NCI-H146 treated with DMSO at 0.1 percent for 48 hours (cell line): ENCODE data around the gene CACFD1.

Experiments used
- DNase-seq: peaks from one replicate; lab custom pipeline; 2025; ENCODE audit not compliant: unreplicated experiment; lab: John Stamatoyannopoulos, UW

CACFD1 gene

GRCh38 chr9:133459476-133460404 is at the start of gene CACFD1:
Gene CACFD1, plus strand, starts transcription at chr9:133459978. Its CDS starts 89 bp downstream, at chr9:133460067.
- peak; percentile 87 for DNase-seq

DNA sequence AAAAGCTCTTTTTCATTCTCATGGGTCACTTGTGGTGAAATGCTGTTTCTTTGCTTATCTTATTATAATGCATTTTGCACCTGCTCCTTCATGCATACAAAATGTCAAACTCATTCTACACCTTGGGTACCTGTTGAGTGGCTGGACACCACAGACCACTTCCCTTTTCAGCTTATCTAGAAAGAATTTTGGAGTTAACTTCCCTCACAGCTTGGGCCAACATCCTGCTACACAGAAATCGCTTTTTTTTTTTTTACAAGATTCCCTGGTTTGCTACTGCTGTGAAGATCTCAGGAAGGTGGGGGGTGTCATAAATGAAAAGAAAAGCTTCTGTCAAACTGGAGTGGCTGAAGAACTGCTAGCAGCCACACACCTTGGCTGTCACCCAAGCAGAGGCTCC is 44.6 kb upstream of the CACFD1 start:
- DNase-seq = no peak

- peak; percentile 35 for DNase-seq
Observed at GRCh38 chr9:133417541-133418461, 42.0 kb upstream of the CACFD1 start, which contains the start of gene REXO4. Gene REXO4, minus strand, starts transcription at chr9:133418010. Its CDS starts 166 bp downstream, at chr9:133417844.

GRCh38 chr9:133419005-133419404 is 40.8 kb upstream of the CACFD1 start:
- DNase-seq = no peak

- DNase-seq = no peak
Observed at GRCh38 chr9:133420392-133420827, 39.4 kb upstream of the CACFD1 start.

- DNase-seq = no peak
Observed at GRCh38 chr9:133421615-133422542, 37.9 kb upstream of the CACFD1 start, which contains the start of gene ADAMTS13. Gene ADAMTS13, plus strand, starts transcription at chr9:133422367. Its CDS starts 77 bp downstream, at chr9:133422444.

DNA sequence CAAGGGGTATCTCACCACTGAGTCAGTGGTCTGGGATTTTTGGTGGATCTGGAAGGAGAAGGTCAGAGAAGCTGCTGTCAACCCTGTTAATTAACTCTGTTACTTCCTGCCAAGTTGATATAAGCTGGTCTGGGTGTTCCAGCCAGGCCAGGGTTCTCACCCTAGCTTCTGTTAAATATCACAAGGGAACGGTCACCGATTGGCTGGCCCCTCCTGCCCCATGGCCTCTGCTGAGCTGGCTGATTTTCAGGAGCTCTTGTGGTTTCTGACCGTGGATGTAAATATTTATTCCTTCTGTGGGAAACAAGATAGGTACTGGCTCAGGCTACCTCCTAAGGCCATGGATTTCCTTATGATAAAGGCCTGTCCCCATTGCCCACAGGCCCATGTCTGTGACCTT is 36.6 kb upstream of the CACFD1 start:
- DNase-seq = no peak

DNA sequence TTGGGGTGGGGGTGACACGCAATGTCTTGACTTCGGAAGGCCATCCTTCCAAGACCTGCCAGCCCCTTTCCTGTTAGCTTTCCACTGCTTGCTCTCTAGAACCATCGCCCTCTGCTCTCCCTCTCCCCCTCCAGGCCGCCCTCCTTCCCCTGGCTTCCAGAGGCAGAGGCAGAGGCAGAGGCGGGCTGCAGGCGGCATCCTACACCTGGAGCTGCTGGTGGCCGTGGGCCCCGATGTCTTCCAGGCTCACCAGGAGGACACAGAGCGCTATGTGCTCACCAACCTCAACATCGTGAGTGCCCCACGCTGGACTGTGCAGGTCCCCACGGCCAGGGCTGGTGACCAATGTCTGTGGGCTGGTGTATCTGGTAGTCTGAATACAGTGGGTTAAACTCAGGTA is 35.6 kb upstream of the CACFD1 start:
- DNase-seq = no peak

DNA sequence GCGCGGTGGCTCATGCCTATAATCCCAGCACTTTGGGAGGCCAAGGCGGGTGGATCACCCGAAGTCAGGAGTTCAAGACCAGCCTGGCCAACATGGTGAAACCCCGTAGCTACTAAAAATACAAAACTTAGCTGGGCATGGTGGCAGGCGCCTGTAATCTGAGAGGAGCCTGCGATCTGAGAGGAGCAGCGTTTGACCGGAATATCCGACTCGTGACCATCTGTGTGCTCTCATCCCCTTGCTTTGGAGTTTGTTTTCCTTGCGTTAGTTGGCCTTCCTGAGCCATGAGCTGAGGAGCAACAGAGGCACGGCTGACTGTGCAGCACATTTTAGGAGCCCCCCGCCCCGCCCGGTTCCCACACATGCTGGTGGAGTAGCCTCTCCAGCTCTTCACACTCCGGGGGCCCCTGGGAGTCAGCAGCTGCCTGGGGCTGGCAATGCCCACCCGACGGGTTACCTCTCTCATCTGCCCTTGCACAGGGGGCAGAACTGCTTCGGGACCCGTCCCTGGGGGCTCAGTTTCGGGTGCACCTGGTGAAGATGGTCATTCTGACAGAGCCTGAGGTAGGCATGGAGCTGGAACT is 34.6 kb upstream of the CACFD1 start:
- DNase-seq = no peak

GRCh38 chr9:133426011-133426410 is 33.8 kb upstream of the CACFD1 start:
- DNase-seq = no peak

DNA sequence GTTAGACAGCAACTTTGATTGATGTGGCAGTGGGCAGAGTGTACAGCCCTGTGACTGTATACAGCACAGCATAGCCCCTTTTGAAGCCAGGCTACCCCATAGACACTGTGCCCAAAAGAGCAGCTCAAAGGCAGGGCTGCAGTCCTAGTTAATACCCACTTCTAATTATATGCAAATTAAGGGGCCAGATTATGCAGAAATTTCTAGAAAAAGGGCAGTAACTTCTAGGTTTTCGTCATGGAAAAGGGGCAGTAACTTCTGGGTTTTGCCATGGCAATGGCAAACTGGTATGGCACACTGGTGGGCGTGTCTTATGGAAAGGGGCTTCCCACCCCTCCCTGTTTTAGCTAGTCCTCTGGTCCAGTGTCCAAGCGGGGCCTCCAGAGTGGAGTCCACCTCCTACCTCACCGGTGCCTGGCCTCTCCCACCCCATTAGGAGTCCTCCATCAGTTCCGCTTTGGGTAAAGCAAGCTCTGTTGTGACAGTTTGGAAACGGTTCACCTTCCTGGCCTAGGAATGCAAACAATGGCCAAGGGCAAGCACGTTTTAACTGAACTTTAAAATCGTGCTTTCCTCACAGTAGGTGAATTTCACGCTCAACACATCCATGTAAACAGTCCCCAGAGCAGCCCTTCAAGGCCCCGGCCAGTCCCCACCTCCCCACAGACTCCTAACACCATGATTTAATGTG is 32.0 kb upstream of the CACFD1 start:
- DNase-seq = no peak

- DNase-seq = peak; percentile 42
Observed at GRCh38 chr9:133428617-133429101, 31.1 kb upstream of the CACFD1 start.

DNA sequence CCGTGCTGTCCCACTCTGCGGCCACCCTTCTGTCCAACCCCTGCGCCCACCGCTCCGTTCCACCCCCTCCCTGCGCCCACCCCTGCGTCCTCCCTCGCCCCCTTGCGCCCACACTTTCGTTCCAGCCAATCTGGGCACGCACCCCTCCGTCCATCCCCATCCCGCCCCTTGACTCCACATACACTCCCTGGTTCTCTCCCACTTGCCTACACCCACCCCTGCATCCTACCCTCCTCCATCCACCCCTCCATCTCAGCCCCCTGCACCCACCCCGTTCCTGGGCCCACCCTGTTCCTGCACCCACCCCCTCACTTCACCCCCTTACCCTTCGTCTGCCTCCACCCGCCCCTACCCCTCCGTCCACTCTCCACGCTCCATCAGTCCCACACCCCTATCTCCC is 30.6 kb upstream of the CACFD1 start:
- DNase-seq = no peak

DNA sequence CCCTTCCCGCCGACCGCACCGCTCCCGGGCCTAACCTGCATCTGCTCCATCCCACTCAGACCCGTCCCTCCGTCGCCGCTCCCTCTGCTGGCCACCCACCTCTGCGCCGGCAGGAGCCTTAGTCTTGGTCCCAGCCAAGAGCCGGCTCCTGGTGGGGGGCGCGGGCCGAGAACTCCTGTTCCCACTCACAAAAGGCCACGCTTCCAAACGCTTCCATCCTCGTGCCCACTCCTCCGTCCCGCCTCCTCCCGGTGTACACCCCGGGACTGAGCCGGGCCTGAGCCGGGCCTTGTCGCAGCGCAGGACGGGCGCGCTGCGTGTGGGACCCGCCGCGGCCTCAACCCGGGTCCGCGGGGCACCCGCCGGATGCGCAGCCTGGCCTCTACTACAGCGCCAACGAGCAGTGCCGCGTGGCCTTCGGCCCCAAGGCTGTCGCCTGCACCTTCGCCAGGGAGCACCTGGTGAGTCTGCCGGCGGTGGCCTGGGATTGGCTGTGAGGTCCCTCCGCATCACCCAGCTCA is 30.1 kb upstream of the CACFD1 start:
- no peak for DNase-seq

GRCh38 chr9:133430244-133430643 is 29.5 kb upstream of the CACFD1 start:
- DNase-seq = no peak

GRCh38 chr9:133433351-133433843 is 26.4 kb upstream of the CACFD1 start:
- no peak for DNase-seq

GRCh38 chr9:133436681-133437080 is 23.1 kb upstream of the CACFD1 start:
- DNase-seq = no peak

- no peak for DNase-seq
Observed at GRCh38 chr9:133437753-133438531, 21.8 kb upstream of the CACFD1 start.
